ENCODE results near the gene MGME1. TPM values are rescaled to one million over a fixed set of nuclear protein-coding genes. Genes with fewer than 3 reads are reported as not detected.

Gene MGME1
- total and polyA plus RNA-seq, 7 donors, result 5.0 to 17.4 (median 14.8) TPM

DNA sequence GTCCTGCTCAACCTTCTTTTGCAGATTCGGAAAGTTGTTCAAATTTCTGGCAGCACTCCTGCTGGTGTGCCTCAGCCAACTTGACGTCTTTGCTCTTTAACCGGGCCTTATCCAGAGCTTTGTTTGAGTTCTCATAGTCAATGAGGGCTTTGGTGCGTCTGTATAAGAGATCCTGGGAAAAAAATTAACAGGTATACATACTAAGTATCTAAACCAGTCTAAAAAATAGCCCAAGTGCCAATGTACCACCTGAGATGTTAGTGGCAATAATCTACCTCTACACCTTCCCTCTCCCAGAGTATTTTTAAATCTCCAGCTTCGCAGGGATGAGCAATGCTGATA is 21.4 kb upstream of the MGME1 start:
- no peaks in the 10 kb centered on the region for H3K9me3 ChIP-seq
- H3K27ac ChIP-seq, result no peak overlapping the region
- intact Hi-C loops (cut with DNase I), result no loop called here
- no peaks in the 10 kb centered on the region for H3K27me3 ChIP-seq
- peaks cover 46 to 100% (median 76%) of the 10 kb centered on the region in 4 donors for H3K36me3 ChIP-seq
- 78 to 86% methylated on average over 5 of the region's 5 CpGs for WGBS, 2 donors
- no peaks in the 10 kb centered on the region for H3K4me1 ChIP-seq
- TF ChIP-seq POLR2A (IDR thresholded peaks at IDR 0.05) (no peak), EP300 (IDR thresholded peaks at IDR 0.05) (no peak), POLR2AphosphoS5 (IDR thresholded peaks at IDR 0.05) (no peak)
- TF ChIP-seq, protein P1, sequence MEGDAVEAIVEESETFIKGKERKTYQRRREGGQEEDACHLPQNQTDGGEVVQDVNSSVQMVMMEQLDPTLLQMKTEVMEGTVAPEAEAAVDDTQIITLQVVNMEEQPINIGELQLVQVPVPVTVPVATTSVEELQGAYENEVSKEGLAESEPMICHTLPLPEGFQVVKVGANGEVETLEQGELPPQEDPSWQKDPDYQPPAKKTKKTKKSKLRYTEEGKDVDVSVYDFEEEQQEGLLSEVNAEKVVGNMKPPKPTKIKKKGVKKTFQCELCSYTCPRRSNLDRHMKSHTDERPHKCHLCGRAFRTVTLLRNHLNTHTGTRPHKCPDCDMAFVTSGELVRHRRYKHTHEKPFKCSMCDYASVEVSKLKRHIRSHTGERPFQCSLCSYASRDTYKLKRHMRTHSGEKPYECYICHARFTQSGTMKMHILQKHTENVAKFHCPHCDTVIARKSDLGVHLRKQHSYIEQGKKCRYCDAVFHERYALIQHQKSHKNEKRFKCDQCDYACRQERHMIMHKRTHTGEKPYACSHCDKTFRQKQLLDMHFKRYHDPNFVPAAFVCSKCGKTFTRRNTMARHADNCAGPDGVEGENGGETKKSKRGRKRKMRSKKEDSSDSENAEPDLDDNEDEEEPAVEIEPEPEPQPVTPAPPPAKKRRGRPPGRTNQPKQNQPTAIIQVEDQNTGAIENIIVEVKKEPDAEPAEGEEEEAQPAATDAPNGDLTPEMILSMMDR (IDR thresholded peaks at IDR 0.05), result no peak
- H3K4me3 ChIP-seq, result no peak overlapping the region
- DNase-seq, result no peak

DNA sequence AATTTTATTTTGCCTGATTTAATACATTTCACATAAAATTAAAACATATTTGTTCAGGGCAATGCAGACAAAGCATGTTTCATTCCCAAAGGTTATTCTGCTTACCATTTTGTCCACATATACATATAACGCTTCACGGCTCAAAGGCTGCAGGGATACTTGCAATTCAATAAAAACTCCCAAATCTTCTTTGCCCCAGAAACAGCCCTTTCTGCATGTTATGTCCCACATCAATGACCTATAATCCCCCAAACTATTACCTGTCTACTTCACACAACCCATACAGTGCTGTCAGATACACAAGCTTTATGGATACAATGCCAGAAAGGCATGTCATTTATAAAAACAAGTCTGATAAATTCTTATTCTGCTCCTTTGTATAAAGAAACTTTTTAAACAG is 20.4 kb upstream of the MGME1 start:
- intact Hi-C loops (cut with DNase I), result no loop called here
- peaks cover 47 to 100% (median 76%) of the 10 kb centered on the region in 4 donors for H3K36me3 ChIP-seq
- 96 to 97% methylated on average over 2 of the region's 2 CpGs for WGBS, 2 donors
- no peak overlapping the region for H3K4me3 ChIP-seq
- no peaks in the 10 kb centered on the region for H3K9me3 ChIP-seq
- no peaks in the 10 kb centered on the region for H3K4me1 ChIP-seq
- H3K27me3 ChIP-seq, result no peaks in the 10 kb centered on the region
- no peak overlapping the region for H3K27ac ChIP-seq
- no peak for DNase-seq
- TF ChIP-seq, protein P1 (IDR thresholded peaks at IDR 0.05), result no peak
- TF ChIP-seq EP300 (IDR thresholded peaks at IDR 0.05), result no peak
- TF ChIP-seq POLR2AphosphoS5 (IDR thresholded peaks at IDR 0.05), result no peak
- no peak for TF ChIP-seq POLR2A (IDR thresholded peaks at IDR 0.05)

DNA sequence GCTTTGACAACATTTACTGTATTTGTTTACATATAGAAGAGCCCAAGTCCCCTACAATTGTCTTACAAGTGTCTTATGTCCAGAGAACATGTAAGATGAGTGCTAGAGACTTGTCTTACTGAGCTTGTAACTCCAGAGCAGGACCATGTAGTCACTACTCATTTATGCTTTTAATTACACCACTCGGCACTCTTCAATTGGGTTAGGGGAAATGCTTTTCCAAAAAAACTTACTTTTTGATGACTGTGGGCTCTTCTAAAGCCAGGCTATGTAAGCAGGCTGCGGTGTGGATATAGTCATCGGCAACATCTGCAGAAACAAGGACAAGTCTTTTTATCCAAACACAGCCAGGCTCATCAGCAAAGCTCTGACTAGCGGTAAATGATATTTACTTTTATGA is 18.9 kb upstream of the MGME1 start:
- TF ChIP-seq POLR2AphosphoS5 (IDR thresholded peaks at IDR 0.05), result no peak
- TF ChIP-seq POLR2A (IDR thresholded peaks at IDR 0.05), result no peak
- TF ChIP-seq EP300 (IDR thresholded peaks at IDR 0.05), result no peak
- H3K4me1 ChIP-seq, result no peaks in the 10 kb centered on the region
- H3K27ac ChIP-seq, result no peak overlapping the region
- DNase-seq, result no peak
- H3K9me3 ChIP-seq, result no peaks in the 10 kb centered on the region
- H3K36me3 ChIP-seq, result peaks cover 49 to 100% (median 78%) of the 10 kb centered on the region in 4 donors
- intact Hi-C loops (cut with DNase I), result no loop called here
- H3K27me3 ChIP-seq, result no peaks in the 10 kb centered on the region
- WGBS, 2 donors, result 77 to 92% methylated on average over 4 of the region's 4 CpGs
- H3K4me3 ChIP-seq, result no peak overlapping the region

DNA sequence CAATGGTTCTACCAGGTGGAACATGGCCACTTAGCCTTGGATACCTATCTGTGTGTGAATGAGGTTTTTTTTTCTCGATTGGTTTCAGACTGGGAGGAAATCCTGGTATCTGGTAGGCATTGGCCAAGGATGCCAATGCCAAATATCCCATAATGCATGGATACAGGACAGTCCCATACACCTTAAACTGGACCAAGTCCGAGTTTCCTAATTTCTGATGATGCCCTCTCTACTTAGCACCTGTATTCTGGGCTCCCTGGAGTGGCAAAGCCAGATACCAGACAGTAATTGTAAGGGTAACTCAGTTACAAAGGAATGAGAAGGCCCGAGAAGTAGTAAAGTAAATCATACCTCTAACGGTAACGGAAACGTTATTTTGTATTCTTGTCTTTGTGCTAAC is 18.1 kb upstream of the MGME1 start:
- TF ChIP-seq POLR2A (IDR thresholded peaks at IDR 0.05), result no peak
- TF ChIP-seq, protein P1 (IDR thresholded peaks at IDR 0.05), result no peak
- TF ChIP-seq POLR2AphosphoS5 (IDR thresholded peaks at IDR 0.05), result no peak
- TF ChIP-seq EP300 (IDR thresholded peaks at IDR 0.05), result no peak
- 69 to 81% methylated on average over 6 of the region's 6 CpGs for WGBS, 2 donors
- Histone ChIP-seq H3K4me1 (no peaks in the 10 kb centered on the region), H3K9me3 (no peaks in the 10 kb centered on the region), H3K27ac (no peak overlapping the region), H3K27me3 (no peaks in the 10 kb centered on the region), H3K36me3 (peaks cover 44 to 100% (median 79%) of the 10 kb centered on the region in 4 donors), H3K4me3 (no peak overlapping the region)
- intact Hi-C loops (cut with DNase I), result no loop called here
- DNase-seq, result no peak

DNA sequence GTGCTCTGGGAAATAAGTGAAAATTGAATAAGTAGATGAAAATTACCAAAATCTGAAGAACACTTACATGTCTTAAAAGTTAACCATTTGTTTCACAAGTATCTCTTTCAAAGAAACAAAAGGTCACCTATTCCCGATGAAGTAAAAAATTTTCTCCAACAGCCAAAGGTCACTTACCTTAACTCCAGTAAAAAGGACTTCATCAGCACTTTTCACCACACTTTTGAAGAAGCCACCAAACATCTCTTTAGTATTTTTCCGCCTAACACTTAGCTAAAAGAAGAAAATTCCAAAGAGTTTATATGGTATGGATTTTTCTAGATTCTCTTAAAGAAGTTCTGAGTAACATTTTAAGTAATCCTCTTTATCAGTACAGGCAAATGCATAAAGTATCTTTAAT is 17.5 kb upstream of the MGME1 start:
- WGBS, 2 donors, result 73 to 92% methylated on average over 2 of the region's 2 CpGs
- TF ChIP-seq POLR2A (IDR thresholded peaks at IDR 0.05) (no peak), POLR2AphosphoS5 (IDR thresholded peaks at IDR 0.05) (no peak)
- Histone ChIP-seq H3K27ac (no peak overlapping the region), H3K4me3 (no peak overlapping the region), H3K4me1 (peaks cover 0 to 4% (median 0%) of the 10 kb centered on the region in 4 donors), H3K27me3 (no peaks in the 10 kb centered on the region), H3K36me3 (peaks cover 38 to 100% (median 78%) of the 10 kb centered on the region in 4 donors), H3K9me3 (no peaks in the 10 kb centered on the region)
- intact Hi-C loops (cut with DNase I), result no loop called here
- DNase-seq, result no peak

Measured in sigmoid colon (tissue), 7 donors.